NCI-H510A (cell line): Measurements from ENCODE around the gene CENPE.
A peak's percentile ranks its signal among the peaks of the same experiment; 100 is the strongest.
"Not testable (repeated sequence)": the region's sequence is repeated elsewhere in the genome, so short reads cannot be mapped to it uniquely, and the experiment has no call there.

Experiments used
- DNase-seq: peaks from one replicate; lab custom pipeline; 2025; lab: John Stamatoyannopoulos, UW

Gene CENPE

DNA sequence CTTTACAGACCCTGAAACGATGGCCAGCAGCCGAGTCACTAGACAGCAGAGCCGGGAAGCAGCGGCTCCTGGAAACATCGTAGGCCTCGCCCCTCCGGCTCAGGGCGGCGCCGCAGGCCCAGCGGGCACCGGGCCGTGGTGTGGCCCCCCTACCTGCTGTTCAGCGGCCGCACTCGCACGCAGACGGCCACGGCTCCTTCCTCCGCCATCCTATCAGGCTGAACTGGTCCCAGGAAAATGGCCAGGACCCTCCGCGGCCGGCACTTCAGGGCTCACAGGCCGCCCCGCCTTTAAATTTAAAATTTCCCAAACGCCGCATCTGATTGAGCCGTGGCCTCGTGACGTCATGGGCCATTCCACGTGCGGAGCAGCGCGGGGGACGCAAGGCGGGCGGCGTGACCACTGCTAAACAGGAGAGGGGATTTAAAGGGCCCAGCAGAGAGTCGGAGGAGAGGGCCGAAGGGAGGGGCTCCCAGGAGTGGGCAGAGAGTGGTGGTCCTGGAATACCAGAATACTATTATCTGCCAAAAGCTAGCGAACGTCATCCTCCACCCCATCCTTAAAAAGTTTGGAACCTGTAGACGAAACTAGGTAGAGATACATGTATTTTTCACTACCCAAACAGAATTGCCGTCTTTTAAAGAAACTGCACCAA lies at the start of gene CENPE:
TSS of gene CENPE (minus strand) at position 233 of the 655 bp plus-strand sequence. CDS start at position 209, 24 bp downstream.
- peak; percentile 66 for DNase-seq

DNA sequence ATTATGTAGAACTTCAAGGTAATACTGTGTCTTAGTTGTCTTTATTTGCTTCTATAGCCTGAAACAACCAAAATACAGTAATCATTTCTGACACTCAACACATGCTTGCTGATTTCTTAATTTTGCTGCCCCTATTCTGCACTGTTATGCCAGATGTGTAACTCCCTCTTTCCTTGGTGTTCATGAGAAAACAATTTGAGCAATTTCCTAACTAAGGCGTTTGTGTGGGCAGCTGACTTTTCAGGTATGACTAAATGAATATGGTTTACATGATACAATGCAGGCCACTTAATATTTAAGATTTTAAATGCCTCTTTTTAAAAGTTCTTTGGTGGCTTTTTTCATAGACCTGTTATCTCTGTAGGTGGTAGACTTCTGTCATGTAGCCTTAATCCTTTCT lies 46.1 kb upstream of the CENPE start:
- no peak for DNase-seq

DNA sequence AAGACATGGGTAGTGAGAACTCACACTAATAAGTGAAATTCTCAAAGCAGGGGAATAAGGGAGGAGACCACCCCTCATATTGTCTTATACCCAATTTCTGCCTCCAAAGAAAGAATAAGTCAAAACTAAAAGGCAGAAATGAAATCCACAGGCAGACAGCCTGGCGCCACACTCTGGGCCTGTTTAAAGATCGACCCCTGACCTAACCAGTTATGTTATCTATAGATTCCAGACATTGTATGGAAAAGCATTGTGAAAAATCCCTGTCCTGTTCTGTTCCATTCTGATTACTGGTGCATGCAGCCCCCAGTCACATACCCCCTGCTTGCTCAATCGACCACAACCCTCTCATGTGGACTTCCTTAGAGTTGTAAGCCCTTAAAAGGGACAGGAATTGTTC lies 32.8 kb upstream of the CENPE start:
- DNase-seq, result not testable (repeated sequence)

DNA sequence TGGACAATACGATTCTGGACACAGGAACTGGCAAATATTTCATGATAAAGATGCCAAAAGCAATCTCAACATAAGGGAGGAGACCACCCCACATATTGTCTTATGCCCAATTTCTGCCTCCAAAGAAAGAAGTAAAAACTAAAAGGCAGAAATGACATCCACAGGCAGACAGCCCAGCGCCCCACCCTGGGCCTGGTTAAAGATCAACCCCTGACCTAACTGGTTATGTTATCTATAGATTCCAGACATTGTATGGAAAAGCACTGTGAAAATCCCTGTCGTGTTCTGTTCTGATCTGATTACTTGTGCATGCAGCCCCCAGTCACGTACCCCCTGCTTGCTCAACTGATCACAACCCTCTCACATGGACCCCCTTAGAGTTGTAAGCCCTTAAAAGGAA lies 25.4 kb upstream of the CENPE start:
- not testable (repeated sequence) for DNase-seq

DNA sequence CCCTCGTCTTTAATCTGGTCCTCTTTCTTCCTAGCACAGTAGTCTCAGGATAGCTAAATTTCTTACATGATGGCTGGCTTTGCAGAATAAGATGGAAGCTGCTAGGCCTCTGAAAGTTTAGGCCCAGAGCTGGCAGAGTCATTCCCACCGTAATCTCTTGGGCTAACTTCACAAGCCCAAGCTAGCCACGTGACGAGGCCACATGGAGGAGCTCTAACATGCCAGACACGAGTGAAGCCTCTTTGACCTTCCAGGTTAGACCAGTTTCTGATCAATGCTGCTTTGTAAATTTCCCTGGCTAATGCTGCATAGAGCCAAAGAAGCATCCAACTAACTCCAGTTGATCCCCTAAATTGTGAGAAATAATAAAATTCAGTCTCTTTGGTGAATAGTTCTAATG lies 9.5 kb upstream of the CENPE start:
- DNase-seq, result no peak

- DNase-seq, result no peak
These were observed 6.0 kb upstream of the CENPE start for GRCh38 chr4:103204111-103204510.

DNA sequence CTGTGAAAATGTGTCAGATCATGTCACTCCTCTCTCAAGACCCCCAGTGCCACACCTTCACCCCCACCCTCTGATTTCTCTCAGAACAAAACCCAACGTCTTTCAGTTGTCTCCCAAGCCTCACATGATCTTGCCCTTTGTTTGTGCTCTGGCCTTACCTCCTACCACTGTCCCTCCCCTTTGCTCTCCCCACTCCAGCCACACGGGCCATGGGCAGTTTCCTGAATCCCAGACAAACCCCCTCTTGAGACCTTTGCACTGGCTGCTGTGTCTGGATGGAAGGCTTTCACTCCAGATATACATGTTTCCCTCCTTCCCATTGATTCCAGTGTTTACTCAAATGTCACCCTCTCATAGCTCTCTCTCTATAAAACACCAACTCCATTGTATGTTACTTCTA lies 3.6 kb upstream of the CENPE start:
- DNase-seq, result no peak

- DNase-seq, result no peak
These were observed 3.1 kb upstream of the CENPE start for GRCh38 chr4:103201253-103201652.

- DNase-seq, result no peak
These were observed 866 bp upstream of the CENPE start for GRCh38 chr4:103199009-103199408.

- no peak for DNase-seq
These were observed 405 bp downstream of the CENPE start for GRCh38 chr4:103197765-103198110.

- no peak for DNase-seq
These were observed 4.7 kb downstream of the CENPE start for GRCh38 chr4:103193457-103193856.

DNA sequence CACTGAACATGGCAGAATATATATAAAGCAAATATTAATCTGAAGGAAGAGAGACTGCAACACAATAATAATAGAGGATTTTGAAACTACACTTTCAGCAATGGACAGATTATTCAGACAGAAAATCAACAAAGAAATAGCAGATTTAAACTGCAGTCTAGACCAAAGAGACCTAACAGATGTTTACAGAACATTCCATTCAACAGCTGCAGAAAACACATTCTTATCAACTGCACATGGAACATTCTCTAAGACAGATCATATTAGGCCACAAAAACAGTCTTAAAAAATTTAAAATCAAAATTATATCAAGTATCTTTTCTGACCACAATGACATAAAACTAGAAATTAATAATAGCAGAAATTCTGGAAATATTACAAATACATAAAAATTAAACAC lies 27.1 kb downstream of the CENPE start:
- no peak for DNase-seq

- not testable (repeated sequence) for DNase-seq
These were observed 28.4 kb downstream of the CENPE start for GRCh38 chr4:103169750-103170149.

DNA sequence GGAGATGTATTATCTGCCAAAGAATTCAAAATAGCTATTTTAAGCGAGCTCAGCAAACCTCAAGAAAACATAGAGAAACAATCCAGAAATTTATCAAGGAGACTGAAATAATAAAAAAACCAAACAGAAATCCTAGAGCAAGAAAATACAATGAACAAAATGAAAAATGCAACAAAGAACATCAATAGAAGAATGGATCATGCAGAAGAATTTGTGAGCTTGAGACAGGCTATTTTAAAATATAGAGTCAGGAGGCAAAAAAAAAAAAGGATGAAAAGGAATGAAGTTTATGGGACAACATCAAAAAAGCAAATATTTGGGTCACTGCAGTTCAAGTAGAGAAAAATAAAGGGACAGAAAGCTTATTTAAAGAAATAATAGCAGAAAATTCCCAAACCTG lies 29.1 kb downstream of the CENPE start:
- no peak for DNase-seq

DNA sequence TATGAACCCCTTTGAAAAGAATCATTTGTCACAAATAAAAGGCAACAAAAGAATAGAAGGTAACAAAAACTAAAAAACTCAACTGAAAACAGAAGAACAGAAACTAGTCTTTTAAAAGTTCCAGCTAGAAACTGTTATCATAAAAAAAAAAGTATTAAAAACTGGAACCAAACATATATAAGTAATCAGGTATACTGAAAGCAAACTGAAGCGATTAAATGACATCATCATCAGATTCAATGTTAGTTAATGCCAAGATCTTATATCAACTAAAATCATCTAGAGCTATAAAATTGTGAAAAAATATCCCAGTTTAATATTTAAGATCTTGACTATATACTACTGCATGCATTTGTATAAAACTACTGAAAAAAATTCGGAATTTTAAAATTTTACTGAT lies 36.0 kb downstream of the CENPE start:
- DNase-seq, result no peak

GRCh38 chr4:103158760-103159159 lies 39.4 kb downstream of the CENPE start:
- no peak for DNase-seq

GRCh38 chr4:103156106-103156505 lies 42.0 kb downstream of the CENPE start:
- no peak for DNase-seq

- DNase-seq, result no peak
These were observed 45.8 kb downstream of the CENPE start for GRCh38 chr4:103152381-103152780.

GRCh38 chr4:103150677-103151076 lies 47.5 kb downstream of the CENPE start:
- no peak for DNase-seq

GRCh38 chr4:103144926-103145325 lies 53.2 kb downstream of the CENPE start:
- DNase-seq, result no peak

DNA sequence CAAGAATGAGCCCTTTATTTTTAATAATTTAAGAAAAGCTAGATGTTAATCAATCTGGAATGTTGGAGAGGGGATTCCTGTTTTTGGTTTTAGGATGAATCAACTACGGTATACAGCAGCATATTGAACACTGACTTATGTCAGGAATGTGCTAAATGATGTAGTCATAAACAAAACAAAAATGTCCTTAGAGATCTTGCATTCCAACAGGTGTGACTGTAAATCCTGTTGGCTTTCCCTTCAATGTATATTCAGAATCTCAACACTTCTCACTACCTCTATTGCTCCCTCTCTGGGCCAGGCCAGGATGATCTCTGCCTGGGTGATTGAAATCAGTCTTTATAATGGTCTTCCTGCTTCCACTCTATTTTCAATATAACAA lies 60.7 kb downstream of the CENPE start:
- no peak for DNase-seq

DNA sequence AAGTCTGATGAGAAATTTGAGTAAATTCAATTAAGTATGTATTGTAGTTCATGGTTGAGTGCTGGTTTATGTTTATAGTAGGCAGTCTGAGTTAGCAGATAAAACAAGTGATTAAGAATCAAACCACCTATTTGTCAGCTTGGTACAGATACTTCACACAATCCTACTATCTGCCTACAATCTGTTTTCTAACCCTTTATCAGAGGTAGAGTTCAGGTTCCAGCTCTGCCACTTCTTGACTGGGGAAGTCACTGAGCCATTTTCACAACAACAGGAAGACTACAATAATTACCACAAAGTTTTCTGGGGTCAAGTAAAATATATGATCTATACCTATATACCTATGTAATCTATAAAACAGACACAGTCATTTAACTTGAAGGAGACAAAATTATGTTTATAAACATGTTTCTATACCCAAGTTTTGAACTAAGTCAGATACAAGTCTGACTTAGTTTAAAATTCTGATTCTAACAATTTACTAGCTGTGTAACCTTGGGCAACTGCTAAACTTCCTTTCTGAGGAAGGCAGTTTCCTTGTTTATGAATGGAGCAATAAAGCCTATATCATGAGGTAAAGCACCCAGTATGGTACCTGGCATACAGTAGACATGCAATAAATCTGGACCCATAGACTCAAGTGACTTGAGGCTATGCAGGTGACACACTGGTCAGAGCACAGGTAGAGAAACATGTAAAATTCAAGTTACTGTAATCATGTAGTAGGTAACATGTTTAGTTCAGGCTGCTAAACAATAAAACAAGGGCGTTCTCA lies 61.3 kb downstream of the CENPE start:
- no peak for DNase-seq

DNA sequence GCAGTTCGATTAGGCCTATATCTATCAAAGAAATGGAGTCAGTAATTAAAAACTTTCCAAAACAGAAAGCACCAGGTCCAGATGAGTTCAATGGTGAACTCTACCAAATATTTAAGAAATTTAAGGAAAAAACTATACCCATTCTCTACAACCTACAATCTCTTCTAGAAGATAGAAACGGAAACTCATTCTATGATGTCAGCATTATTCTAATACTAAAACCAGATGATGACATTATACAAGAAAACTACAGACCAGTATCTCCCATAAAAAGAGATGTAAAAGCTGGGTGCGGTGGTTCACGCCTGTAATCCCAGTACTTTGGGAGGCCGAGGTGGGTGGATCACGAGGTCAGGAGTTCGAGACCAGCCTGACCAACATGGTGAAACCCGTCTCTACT lies 69.0 kb downstream of the CENPE start:
- no peak for DNase-seq

DNA sequence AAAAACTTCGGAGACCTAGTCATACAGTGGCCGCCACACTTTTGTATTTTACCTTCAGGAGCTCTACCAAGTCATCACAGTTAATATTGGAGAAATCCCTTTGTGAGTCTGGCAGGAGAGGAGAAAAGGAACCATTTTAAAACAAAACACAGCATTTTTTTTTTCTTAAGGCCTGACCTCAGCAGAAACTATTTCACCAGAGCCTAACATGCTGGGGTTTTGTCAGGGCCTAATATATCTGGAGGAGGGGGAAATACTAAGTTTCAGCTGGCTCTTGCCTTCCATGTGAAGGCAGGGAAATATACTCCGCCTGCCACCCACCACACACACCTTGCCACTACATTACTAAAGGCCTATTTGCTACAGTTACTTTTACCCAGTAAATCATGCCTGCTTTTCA lies 72.0 kb downstream of the CENPE start:
- DNase-seq, result no peak
